ENCODE measurements around the gene CALB2. TPM values are rescaled to one million over a fixed set of nuclear protein-coding genes. Genes with fewer than 3 reads are reported as not detected.

CALB2 gene
- total RNA-seq, 1 experiment from 2014 or later = 5.5 TPM

GRCh38 chr16:71436473-71436872, 78.0 kb downstream of the CALB2 start:
- ATAC-seq = no peak
- intact Hi-C loops (cut with micrococcal nuclease) = no loop called here
- DNase-seq (ENCODE audit: low read depth, low spot score) = no peak
- no peak overlapping the region for H3K4me2 ChIP-seq (ENCODE audit: low read length)
- ChIA-PET POLR2A (interaction anchor here (0.7 kb wide), 1 partner anchor 21 kb away, joined by 3 read pairs; no protein-coding TSS in a partner anchor), RAD21 (ENCODE audit: low non-redundant PET in 1 of 2, low total read pairs in 2 of 2, uncharacterized antibody in 2 of 2, unreplicated experiment in 2 of 2) (interaction anchor here in 1 of 2 experiments (0.7 kb wide), 1 partner anchor 9 kb away, joined by 6 read pairs; no protein-coding TSS in a partner anchor), CTCF (no interaction called here)
- no TSS peak for BruUV-seq (replicated peaks)
- H3K9ac ChIP-seq (ENCODE audit: low read length) = no peak overlapping the region
- no peak for TF ChIP-seq FOSL1 (IDR thresholded peaks at IDR 0.05; ENCODE audit: low read depth)
- H3K27me3 ChIP-seq (ENCODE audit: insufficient read depth, low read length) = no peaks in the 10 kb centered on the region
- no peak overlapping the region for H3K27ac ChIP-seq (ENCODE audit: low read depth, low read length)
- no peaks in the 10 kb centered on the region for H3K4me1 ChIP-seq (ENCODE audit: control insufficient read depth in 1 of 2, insufficient read depth in 2 of 2, low read length in 2 of 2)
- H3K4me3 ChIP-seq (replicated peaks in 1 of 2; ENCODE audit: low read depth in 1 of 2, low read length in 2 of 2) = no peak overlapping the region
- H4K20me1 ChIP-seq (ENCODE audit: insufficient read depth) = no peaks in the 10 kb centered on the region
- H3K9me2 ChIP-seq (ENCODE audit: insufficient read depth) = no peaks in the 10 kb centered on the region
- H3K79me2 ChIP-seq (ENCODE audit: insufficient read depth, low read length) = no peaks in the 10 kb centered on the region
- no peaks in the 10 kb centered on the region for H3K9me3 ChIP-seq (ENCODE audit: control insufficient read depth in 1 of 2, insufficient read depth in 1 of 2, low read depth in 1 of 2, low read length in 2 of 2)
- no peak overlapping the region for H2AFZ ChIP-seq (ENCODE audit: low read depth, low read length, poor library complexity, severe bottlenecking)
- H3K36me3 ChIP-seq (ENCODE audit: control insufficient read depth in 1 of 2, insufficient read depth in 2 of 2, low read length in 2 of 2) = no peaks in the 10 kb centered on the region

GRCh38 chr16:71439523-71439922, 81.0 kb downstream of the CALB2 start:
- BruUV-seq (replicated peaks) = no TSS peak
- intact Hi-C loops (cut with micrococcal nuclease) = no loop called here

More at GRCh38 chr16:71439523-71439922, 81.0 kb downstream of the CALB2 start:
- no peak overlapping the region for H3K4me2 ChIP-seq (ENCODE audit: low read length)
- CTCF ChIA-PET = no interaction called here
- H3K36me3 ChIP-seq (ENCODE audit: control insufficient read depth in 1 of 2, insufficient read depth in 2 of 2, low read length in 2 of 2) = no peaks in the 10 kb centered on the region
- H3K9me2 ChIP-seq (ENCODE audit: insufficient read depth) = no peaks in the 10 kb centered on the region
- no peaks in the 10 kb centered on the region for H3K4me1 ChIP-seq (ENCODE audit: control insufficient read depth in 1 of 2, insufficient read depth in 2 of 2, low read length in 2 of 2)
- no peak overlapping the region for H2AFZ ChIP-seq (ENCODE audit: low read depth, low read length, poor library complexity, severe bottlenecking)
- RAD21 ChIA-PET (ENCODE audit: low non-redundant PET in 1 of 2, low total read pairs in 2 of 2, uncharacterized antibody in 2 of 2, unreplicated experiment in 2 of 2) = no interaction called here
- no peak overlapping the region for H3K27ac ChIP-seq (ENCODE audit: low read depth, low read length)
- TF ChIP-seq CBX3 (IDR thresholded peaks at IDR 0.05; ENCODE audit: low read depth) (no peak), TCF7L2 (IDR thresholded peaks at IDR 0.05; ENCODE audit: borderline replicate concordance, extremely low read depth, insufficient read depth, insufficient read length) (no peak), ELF1 (IDR thresholded peaks at IDR 0.05; ENCODE audit: borderline replicate concordance, low read depth) (no peak), ATF3 (IDR thresholded peaks at IDR 0.05) (no peak), CTCF (IDR thresholded peaks at IDR 0.05 in 2 of 3, conservative IDR thresholded peaks at IDR 0.05 in 1 of 3; ENCODE audit: borderline replicate concordance in 1 of 3, insufficient read depth in 1 of 3, low read depth in 2 of 3, low read length in 2 of 3) (no peak), JUND (IDR thresholded peaks at IDR 0.05) (no peak), EGR1 (IDR thresholded peaks at IDR 0.05; ENCODE audit: low read depth) (no peak), MAX (IDR thresholded peaks at IDR 0.05) (no peak), SP1 (IDR thresholded peaks at IDR 0.05; ENCODE audit: low read depth) (no peak), ZBTB33 (IDR thresholded peaks at IDR 0.05; ENCODE audit: extremely low read depth, insufficient replicate concordance, low read length) (no peak)
- ATAC-seq (no peak), DNase-seq (ENCODE audit: low read depth, low spot score) (no peak)
- H3K4me3 ChIP-seq (replicated peaks in 1 of 2; ENCODE audit: low read depth in 1 of 2, low read length in 2 of 2) = no peak overlapping the region
- no peaks in the 10 kb centered on the region for H3K27me3 ChIP-seq (ENCODE audit: insufficient read depth, low read length)
- no peaks in the 10 kb centered on the region for H4K20me1 ChIP-seq (ENCODE audit: insufficient read depth)
- H3K79me2 ChIP-seq (ENCODE audit: insufficient read depth, low read length) = no peaks in the 10 kb centered on the region
- no peaks in the 10 kb centered on the region for H3K9me3 ChIP-seq (ENCODE audit: control insufficient read depth in 1 of 2, insufficient read depth in 1 of 2, low read depth in 1 of 2, low read length in 2 of 2)
- H3K9ac ChIP-seq (ENCODE audit: low read length) = no peak overlapping the region
- POLR2A ChIA-PET = no interaction called here
